ENCODE results near the gene STOML1. TPM values are rescaled to one million over a fixed set of nuclear protein-coding genes. Genes with fewer than 3 reads are reported as not detected.

STOML1 gene
- total RNA-seq, 1 experiment from 2014 or later = 5.0 TPM

DNA sequence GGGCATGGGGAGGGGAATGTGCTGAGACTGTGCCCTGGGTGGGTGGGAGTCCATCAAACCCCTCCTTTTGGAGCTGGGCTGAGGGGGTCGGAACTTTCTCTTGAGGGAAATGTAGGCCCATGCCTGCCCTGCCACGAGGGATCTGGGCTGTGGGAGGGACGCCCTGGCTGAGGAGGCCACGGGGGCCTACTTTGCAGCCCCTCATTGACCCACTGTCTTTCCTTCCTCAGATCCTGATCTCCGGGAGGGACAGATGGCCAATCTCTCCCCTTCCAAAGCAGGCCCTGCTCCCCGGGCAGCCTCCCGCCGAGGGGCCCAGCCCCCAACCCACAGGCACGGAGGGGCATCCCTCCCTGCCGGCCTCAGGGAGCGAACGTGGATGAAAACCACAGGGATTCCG, 40.5 kb downstream of the STOML1 start (continued):
- TF ChIP-seq ZNF274 (IDR thresholded peaks at IDR 0.05; ENCODE audit: low read depth, low read length) = no peak
- TF ChIP-seq SP1 (IDR thresholded peaks at IDR 0.05; ENCODE audit: low read depth) = no peak
- TF ChIP-seq, protein P1, sequence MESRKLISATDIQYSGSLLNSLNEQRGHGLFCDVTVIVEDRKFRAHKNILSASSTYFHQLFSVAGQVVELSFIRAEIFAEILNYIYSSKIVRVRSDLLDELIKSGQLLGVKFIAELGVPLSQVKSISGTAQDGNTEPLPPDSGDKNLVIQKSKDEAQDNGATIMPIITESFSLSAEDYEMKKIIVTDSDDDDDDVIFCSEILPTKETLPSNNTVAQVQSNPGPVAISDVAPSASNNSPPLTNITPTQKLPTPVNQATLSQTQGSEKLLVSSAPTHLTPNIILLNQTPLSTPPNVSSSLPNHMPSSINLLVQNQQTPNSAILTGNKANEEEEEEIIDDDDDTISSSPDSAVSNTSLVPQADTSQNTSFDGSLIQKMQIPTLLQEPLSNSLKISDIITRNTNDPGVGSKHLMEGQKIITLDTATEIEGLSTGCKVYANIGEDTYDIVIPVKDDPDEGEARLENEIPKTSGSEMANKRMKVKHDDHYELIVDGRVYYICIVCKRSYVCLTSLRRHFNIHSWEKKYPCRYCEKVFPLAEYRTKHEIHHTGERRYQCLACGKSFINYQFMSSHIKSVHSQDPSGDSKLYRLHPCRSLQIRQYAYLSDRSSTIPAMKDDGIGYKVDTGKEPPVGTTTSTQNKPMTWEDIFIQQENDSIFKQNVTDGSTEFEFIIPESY (IDR thresholded peaks at IDR 0.05; ENCODE audit: extremely low read depth, insufficient replicate concordance, low read length) = no peak
- no peak for TF ChIP-seq EGR1 (IDR thresholded peaks at IDR 0.05; ENCODE audit: low read depth)
- TF ChIP-seq ZFX (IDR thresholded peaks at IDR 0.05) = no peak
- TF ChIP-seq RAD21 (IDR thresholded peaks at IDR 0.05; ENCODE audit: low read depth) = no peak
- no peak for TF ChIP-seq CBX3 (IDR thresholded peaks at IDR 0.05; ENCODE audit: low read depth)

DNA sequence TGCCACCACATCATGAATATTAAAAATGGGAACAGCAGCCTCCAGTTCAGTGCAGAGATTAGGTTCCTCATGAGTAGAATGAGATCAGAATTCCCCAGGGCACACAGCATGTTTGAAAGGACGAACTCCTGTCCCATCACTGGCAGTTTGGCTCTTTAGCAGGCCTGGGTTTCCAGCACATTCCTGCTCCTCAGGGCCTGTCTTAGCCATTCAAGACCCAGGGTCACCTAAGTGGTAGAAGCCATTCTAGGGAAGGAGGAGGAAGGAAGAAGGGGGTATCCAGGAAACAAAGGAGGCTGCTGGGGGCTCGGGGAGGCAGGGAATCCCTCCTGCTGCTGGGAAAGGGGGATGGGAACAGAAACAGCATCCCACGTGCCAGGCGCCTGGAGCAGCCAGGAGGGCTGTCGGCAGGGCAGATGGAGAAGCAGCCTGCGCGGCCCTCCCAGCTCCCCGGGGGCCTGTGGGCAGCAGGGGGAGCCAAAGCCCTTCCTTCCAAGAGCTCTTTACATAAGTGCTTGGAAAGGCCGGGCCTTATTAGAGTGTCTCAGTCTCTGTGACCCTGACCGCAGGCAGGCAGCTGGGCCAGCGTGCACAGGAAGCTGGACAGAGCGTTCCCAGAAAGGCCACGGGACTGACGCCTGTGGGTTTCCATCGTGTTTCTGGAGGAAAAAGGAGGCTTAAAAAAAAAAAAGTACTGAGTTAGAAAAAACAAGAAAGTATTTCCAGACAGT, 41.1 kb downstream of the STOML1 start:
- ATAC-seq (peak; percentile 97), DNase-seq (ENCODE audit: low read depth, low spot score) (no peak)
- H3K79me2 ChIP-seq (ENCODE audit: insufficient read depth, low read length) = no peaks in the 10 kb centered on the region
- BruUV-seq (replicated peaks) = no TSS peak
- POLR2A ChIA-PET = interaction anchor here (1.0 kb wide), 1 partner anchor 21 kb away, joined by 3 read pairs; no protein-coding TSS in a partner anchor
- no peak overlapping the region for H2AFZ ChIP-seq (ENCODE audit: low read depth, low read length, poor library complexity, severe bottlenecking)
- TF ChIP-seq RAD21 (IDR thresholded peaks at IDR 0.05; ENCODE audit: low read depth) = peak; percentile 88
- TF ChIP-seq, protein P2, sequence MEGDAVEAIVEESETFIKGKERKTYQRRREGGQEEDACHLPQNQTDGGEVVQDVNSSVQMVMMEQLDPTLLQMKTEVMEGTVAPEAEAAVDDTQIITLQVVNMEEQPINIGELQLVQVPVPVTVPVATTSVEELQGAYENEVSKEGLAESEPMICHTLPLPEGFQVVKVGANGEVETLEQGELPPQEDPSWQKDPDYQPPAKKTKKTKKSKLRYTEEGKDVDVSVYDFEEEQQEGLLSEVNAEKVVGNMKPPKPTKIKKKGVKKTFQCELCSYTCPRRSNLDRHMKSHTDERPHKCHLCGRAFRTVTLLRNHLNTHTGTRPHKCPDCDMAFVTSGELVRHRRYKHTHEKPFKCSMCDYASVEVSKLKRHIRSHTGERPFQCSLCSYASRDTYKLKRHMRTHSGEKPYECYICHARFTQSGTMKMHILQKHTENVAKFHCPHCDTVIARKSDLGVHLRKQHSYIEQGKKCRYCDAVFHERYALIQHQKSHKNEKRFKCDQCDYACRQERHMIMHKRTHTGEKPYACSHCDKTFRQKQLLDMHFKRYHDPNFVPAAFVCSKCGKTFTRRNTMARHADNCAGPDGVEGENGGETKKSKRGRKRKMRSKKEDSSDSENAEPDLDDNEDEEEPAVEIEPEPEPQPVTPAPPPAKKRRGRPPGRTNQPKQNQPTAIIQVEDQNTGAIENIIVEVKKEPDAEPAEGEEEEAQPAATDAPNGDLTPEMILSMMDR (IDR thresholded peaks at IDR 0.05 in 2 of 3, conservative IDR thresholded peaks at IDR 0.05 in 1 of 3; ENCODE audit: borderline replicate concordance in 1 of 3, insufficient read depth in 1 of 3, low read depth in 2 of 3, low read length in 2 of 3) = peak; percentile 66 to 93 (median 81)
- no peak for TF ChIP-seq POLR2AphosphoS5 (IDR thresholded peaks at IDR 0.05; ENCODE audit: low read depth, low read length)
- TF ChIP-seq ZNF274 (IDR thresholded peaks at IDR 0.05; ENCODE audit: low read depth, low read length) = no peak
- no peaks in the 10 kb centered on the region for H3K9me3 ChIP-seq (ENCODE audit: control insufficient read depth in 1 of 2, insufficient read depth in 1 of 2, low read depth in 1 of 2, low read length in 2 of 2)
- H3K36me3 ChIP-seq (ENCODE audit: control insufficient read depth in 1 of 2, insufficient read depth in 2 of 2, low read length in 2 of 2) = no peaks in the 10 kb centered on the region
- intact Hi-C loops (cut with micrococcal nuclease) = loop anchor here (1.0 kb wide), 1 partner anchor 13 kb away; no protein-coding TSS in a partner anchor
- H3K4me3 ChIP-seq (replicated peaks in 1 of 2; ENCODE audit: low read depth in 1 of 2, low read length in 2 of 2) = no peak overlapping the region
- CTCF ChIA-PET = interaction anchor here (0.6 to 2.4 kb wide), 16 partner anchors 10 to 370 kb away, joined by 3 to 23 read pairs (median 7); partner anchors contain the start of gene LOXL1
- H3K9ac ChIP-seq (ENCODE audit: low read length) = no peak overlapping the region
- no peak overlapping the region for H3K4me2 ChIP-seq (ENCODE audit: low read length)
- no peaks in the 10 kb centered on the region for H3K27me3 ChIP-seq (ENCODE audit: insufficient read depth, low read length)
- H4K20me1 ChIP-seq (ENCODE audit: insufficient read depth) = no peaks in the 10 kb centered on the region
- RAD21 ChIA-PET (ENCODE audit: low non-redundant PET in 1 of 2, low total read pairs in 2 of 2, uncharacterized antibody in 2 of 2, unreplicated experiment in 2 of 2) = interaction anchor here in 1 of 2 experiments (0.5 to 0.8 kb wide), 2 partner anchors 14 to 359 kb away, joined by 3 read pairs; no protein-coding TSS in a partner anchor
- no peak overlapping the region for H3K27ac ChIP-seq (ENCODE audit: low read depth, low read length)
- H3K9me2 ChIP-seq (ENCODE audit: insufficient read depth) = no peaks in the 10 kb centered on the region
- peaks cover 0 to 16% of the 10 kb centered on the region in 2 experiments; a peak in 3 of 4 replicates for H3K4me1 ChIP-seq (ENCODE audit: control insufficient read depth in 1 of 2, insufficient read depth in 2 of 2, low read length in 2 of 2)

Data from HCT116 (cell line).